RWPE2 (cell line): ENCODE data around the gene RAB15.

Experiments used
- ATAC-seq: fragments of 200-7000 bp; cut with Tn5 transposase; 3 replicates; pipeline ENCODE4 v1.9.1; 2021; ENCODE audit warnings: low read depth
- DNase-seq: peaks from one replicate; pipeline ENCODE4 v3.0.0-alpha.2; 2020; ENCODE audit warnings: low spot score
- H3K27ac ChIP-seq: fragments of 450-650 bp; 2 replicates; pipeline ENCODE4 v1.5.1; 2017; ENCODE audit warnings: mild to moderate bottlenecking; ENCODE audit not compliant: poor library complexity, severe bottlenecking
- H3K27me3 ChIP-seq: fragments of 250-450 bp; sonication (Bioruptor Pico); 2 replicates; pipeline ENCODE4 v1.5.1; 2021; ENCODE audit warnings: mild to moderate bottlenecking, moderate library complexity; ENCODE audit not compliant: insufficient read depth, poor library complexity, severe bottlenecking
- H3K36me3 ChIP-seq: fragments of 250-450 bp; sonication (Bioruptor Pico); 2 replicates; pipeline ENCODE4 v1.5.1; 2020; ENCODE audit warnings: low read depth, mild to moderate bottlenecking, moderate library complexity
- H3K4me1 ChIP-seq: fragments of 250-450 bp; sonication (Bioruptor Pico); 2 replicates; pipeline ENCODE4 v1.5.1; 2021; ENCODE audit warnings: mild to moderate bottlenecking, moderate library complexity; ENCODE audit not compliant: insufficient read depth, poor library complexity, severe bottlenecking
- H3K4me3 ChIP-seq: fragments of 250-450 bp; sonication (Bioruptor Pico); 2 replicates; pipeline ENCODE4 v1.5.1; 2021; ENCODE audit warnings: mild to moderate bottlenecking, moderate library complexity; ENCODE audit not compliant: severe bottlenecking
- H3K9me3 ChIP-seq: fragments of 250-450 bp; sonication (Bioruptor Pico); 2 replicates; pipeline ENCODE4 v1.5.1; 2021; ENCODE audit warnings: mild to moderate bottlenecking, moderate library complexity; ENCODE audit not compliant: severe bottlenecking
- CTCF ChIP-seq: fragments of 450-650 bp; IDR thresholded peaks from one replicate; pipeline ENCODE4 v1.5.1; 2017; ENCODE audit warnings: mild to moderate bottlenecking, moderate library complexity; ENCODE audit not compliant: poor library complexity, severe bottlenecking

The RAB15 gene

DNA sequence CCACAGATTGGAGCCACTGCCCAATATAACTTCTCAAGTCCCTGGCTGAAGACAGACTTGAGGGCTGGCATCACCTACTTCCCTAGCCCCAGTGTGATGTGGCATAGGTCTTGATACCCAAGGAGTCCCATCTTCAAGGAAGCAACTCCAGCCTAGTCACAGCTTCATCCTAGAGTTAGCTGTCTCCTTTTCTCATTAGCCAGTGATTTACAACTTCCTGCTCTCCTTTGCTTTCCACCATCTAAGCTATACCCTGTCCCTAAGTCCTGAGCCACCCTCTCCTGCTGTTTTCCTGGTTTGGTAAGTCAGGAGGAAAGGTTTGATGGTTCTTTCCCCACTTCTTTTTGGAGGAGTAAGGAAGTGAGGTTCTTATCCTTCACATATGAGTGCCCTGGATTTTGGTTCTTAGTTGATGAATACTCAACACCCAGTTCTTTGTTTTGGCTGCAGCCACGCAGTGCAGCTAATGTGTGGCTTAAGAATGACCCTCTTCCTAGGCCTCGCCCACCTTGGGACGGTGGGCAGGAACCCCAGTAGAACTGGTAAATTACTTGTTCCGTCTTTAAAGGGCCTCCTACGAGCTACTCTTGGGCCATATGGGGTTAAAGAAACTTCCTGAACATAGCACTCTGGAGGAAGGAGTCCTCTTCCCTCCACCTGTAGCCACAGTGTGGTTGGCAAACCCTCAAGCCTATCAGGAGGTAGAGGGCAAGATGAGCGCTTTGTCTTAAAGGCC is 25.7 kb downstream of the RAB15 start:
- no peak overlapping the region for H3K4me3 ChIP-seq
- DNase-seq (no peak), ATAC-seq (no peak)
- no peak overlapping the region for H3K27ac ChIP-seq
- 0 out of 2 replicates have a peak, but pooled peaks cover 3% of the 10 kb centered on the region for H3K36me3 ChIP-seq
- H3K9me3 ChIP-seq = no peaks in the 10 kb centered on the region
- peaks cover 15% of the 10 kb centered on the region for H3K4me1 ChIP-seq
- TF ChIP-seq CTCF = no peak
- no peaks in the 10 kb centered on the region for H3K27me3 ChIP-seq

- DNase-seq = no peak
- Histone ChIP-seq H3K4me1 (peaks cover 15% of the 10 kb centered on the region), H3K36me3 (0 out of 2 replicates have a peak, but pooled peaks cover 3% of the 10 kb centered on the region), H3K4me3 (no peak overlapping the region), H3K27ac (no peak overlapping the region), H3K27me3 (no peaks in the 10 kb centered on the region), H3K9me3 (no peaks in the 10 kb centered on the region)
- TF ChIP-seq CTCF = no peak
- no peak for ATAC-seq
Measured at GRCh38 chr14:64945431-64946178, 26.5 kb downstream of the RAB15 start.

GRCh38 chr14:64944861-64945260 is 27.3 kb downstream of the RAB15 start:
- Histone ChIP-seq H3K27me3 (no peaks in the 10 kb centered on the region), H3K4me3 (no peak overlapping the region), H3K4me1 (peaks cover 15% of the 10 kb centered on the region), H3K27ac (no peak overlapping the region), H3K36me3 (0 out of 2 replicates have a peak, but pooled peaks cover 3% of the 10 kb centered on the region), H3K9me3 (no peaks in the 10 kb centered on the region)
- TF ChIP-seq CTCF = no peak
- DNase-seq (no peak), ATAC-seq (no peak)

GRCh38 chr14:64944041-64944440 is 28.1 kb downstream of the RAB15 start:
- Histone ChIP-seq H3K36me3 (0 out of 2 replicates have a peak, but pooled peaks cover 3% of the 10 kb centered on the region), H3K4me3 (no peak overlapping the region), H3K4me1 (peaks cover 15% of the 10 kb centered on the region), H3K27me3 (no peaks in the 10 kb centered on the region), H3K27ac (no peak overlapping the region), H3K9me3 (no peaks in the 10 kb centered on the region)
- no peak for TF ChIP-seq CTCF
- ATAC-seq = no peak
- no peak for DNase-seq
